Upper lobe of left lung (tissue), 6 donors: ENCODE data around the gene BLVRB. TPM values are rescaled to one million over a fixed set of nuclear protein-coding genes. Genes with fewer than 3 reads are reported as not detected.
"Not testable (repeated sequence)": the region's sequence is repeated elsewhere in the genome, so short reads cannot be mapped to it uniquely, and the experiment has no call there.

Experiments
- ATAC-seq, 2 donors: fragments of 200-7000 bp; cut with Tn5 transposase; one replicate each; pipeline ENCODE4 v1.9.1; 2022; ENCODE audit warnings: mild to moderate bottlenecking in 2 of 2, moderate library complexity in 2 of 2; ENCODE audit not compliant: low FRiP score in 2 of 2
- DNase-seq, 2 donors: peaks; one replicate each; pipeline ENCODE4 v3.0.0-alpha.2; 2019 to 2020
- H3K27ac ChIP-seq, 4 donors: fragments of 200-600 bp; sonication (generic); one replicate each; pipeline ENCODE4 v1.5.1; 2016 to 2019
- H3K27me3 ChIP-seq, 4 donors: fragments of 200-600 bp; sonication (generic); one replicate each; pipeline ENCODE4 v1.5.1; 2017 to 2019
- H3K36me3 ChIP-seq, 4 donors: fragments of 200-600 bp; sonication (generic); one replicate each; pipeline ENCODE4 v1.5.1; 2016 to 2019
- H3K4me1 ChIP-seq, 4 donors: fragments of 200-600 bp; sonication (generic); one replicate each; pipeline ENCODE4 v1.5.1; 2018 to 2019
- H3K4me3 ChIP-seq, 4 donors: fragments of 200-600 bp; sonication (generic); one replicate each; pipeline ENCODE4 v1.5.1; 2017 to 2019; ENCODE audit warnings: mild to moderate bottlenecking in 2 of 4, moderate library complexity in 1 of 4
- H3K9me3 ChIP-seq, 4 donors: fragments of 200-600 bp; sonication (generic); one replicate each; pipeline ENCODE4 v1.5.1; 2018 to 2019
- EP300 ChIP-seq, 4 donors: sonication (generic); formaldehyde crosslinking; IDR thresholded peaks; one replicate each; pipeline ENCODE4 v1.5.1; 2017; ENCODE audit warnings: antibody characterized with exemption in 4 of 4, control low read depth in 2 of 4
- POLR2A ChIP-seq, 4 donors: fragments of 450-650 bp; IDR thresholded peaks; one replicate each; pipeline ENCODE4 v1.5.1; 2016 to 2017; ENCODE audit warnings: antibody characterized with exemption in 4 of 4, mild to moderate bottlenecking in 2 of 4
- POLR2AphosphoS5 ChIP-seq, 2 donors: sonication (generic); formaldehyde crosslinking; IDR thresholded peaks; one replicate each; pipeline ENCODE4 v1.5.1; 2017; ENCODE audit warnings: antibody characterized with exemption in 2 of 2
- WGBS, 2 donors: methylation state at CpG; one replicate each; pipeline ENCODE4 v1.1.5; 2017 to 2018; 5-methylcytosine and 5-hydroxymethylcytosine counted together
- total RNA-seq, 6 donors: library from RNA; depleted of rRNA in 4 of 6; stranded (reverse); fragments of >200 nt in 4 of 6; gene quantifications; one replicate each; pipeline versions ENCODE4 v1.1.0 to v1.2.1, GENCODE V29; 2016 to 2021
- TF ChIP-seq, protein P1 (sequence below), 6 experiments: fragments of 450-650 bp in 4 of 6; fragments of 200-600 bp in 2 of 6; sonication (generic) in 2 of 6; IDR thresholded peaks; one replicate each; pipeline ENCODE4 v1.5.1; 2016 to 2019; ENCODE audit warnings: antibody characterized with exemption in 6 of 6
- donor health status: DM: no; HTN: no; CAD: no; lungs with moderate emphysema.
- donor health status: DM: no; HTN: yes; CAD: no; lungs with severe emphysema.

The BLVRB gene
- total RNA-seq, 6 donors from 2014 or later, result 77.5 to 379 (median 223) TPM

DNA sequence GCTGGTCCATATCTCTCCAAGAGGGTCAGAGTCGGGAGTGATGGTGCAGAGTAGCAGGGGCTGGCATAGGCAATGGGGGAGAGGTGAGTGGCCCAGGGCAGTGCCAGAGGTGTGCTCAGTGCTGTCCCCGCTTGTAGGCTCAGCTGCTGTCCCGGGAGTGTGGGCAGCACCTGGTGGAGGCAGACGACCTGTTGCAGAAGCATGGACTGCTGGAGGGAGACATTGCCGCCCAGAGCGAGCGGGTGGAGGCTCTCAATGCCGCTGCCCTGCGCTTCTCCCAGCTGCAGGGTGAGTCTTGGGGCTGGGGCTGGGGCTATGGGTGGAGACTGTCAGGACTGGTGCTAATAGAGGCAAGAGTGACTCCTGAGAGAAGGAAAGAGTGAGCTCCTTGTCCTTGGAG, 40.6 kb upstream of the BLVRB start:
- Histone ChIP-seq H3K27me3 (no peaks in the 10 kb centered on the region), H3K4me3 (no peak overlapping the region), H3K27ac (no peak overlapping the region), H3K4me1 (no peaks in the 10 kb centered on the region), H3K36me3 (no peaks in the 10 kb centered on the region), H3K9me3 (no peaks in the 10 kb centered on the region)
- DNase-seq, result peak in 1 of 2 donors; percentile 53
- no peak for TF ChIP-seq EP300 (IDR thresholded peaks at IDR 0.05)
- no peak for TF ChIP-seq POLR2AphosphoS5 (IDR thresholded peaks at IDR 0.05)
- TF ChIP-seq POLR2A (IDR thresholded peaks at IDR 0.05), result no peak
- TF ChIP-seq, protein P1, sequence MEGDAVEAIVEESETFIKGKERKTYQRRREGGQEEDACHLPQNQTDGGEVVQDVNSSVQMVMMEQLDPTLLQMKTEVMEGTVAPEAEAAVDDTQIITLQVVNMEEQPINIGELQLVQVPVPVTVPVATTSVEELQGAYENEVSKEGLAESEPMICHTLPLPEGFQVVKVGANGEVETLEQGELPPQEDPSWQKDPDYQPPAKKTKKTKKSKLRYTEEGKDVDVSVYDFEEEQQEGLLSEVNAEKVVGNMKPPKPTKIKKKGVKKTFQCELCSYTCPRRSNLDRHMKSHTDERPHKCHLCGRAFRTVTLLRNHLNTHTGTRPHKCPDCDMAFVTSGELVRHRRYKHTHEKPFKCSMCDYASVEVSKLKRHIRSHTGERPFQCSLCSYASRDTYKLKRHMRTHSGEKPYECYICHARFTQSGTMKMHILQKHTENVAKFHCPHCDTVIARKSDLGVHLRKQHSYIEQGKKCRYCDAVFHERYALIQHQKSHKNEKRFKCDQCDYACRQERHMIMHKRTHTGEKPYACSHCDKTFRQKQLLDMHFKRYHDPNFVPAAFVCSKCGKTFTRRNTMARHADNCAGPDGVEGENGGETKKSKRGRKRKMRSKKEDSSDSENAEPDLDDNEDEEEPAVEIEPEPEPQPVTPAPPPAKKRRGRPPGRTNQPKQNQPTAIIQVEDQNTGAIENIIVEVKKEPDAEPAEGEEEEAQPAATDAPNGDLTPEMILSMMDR (IDR thresholded peaks at IDR 0.05), result no peak
- WGBS, 2 donors, result 65 to 100% methylated on average over 1 to 8 of the region's 9 CpGs
- no peak for ATAC-seq

DNA sequence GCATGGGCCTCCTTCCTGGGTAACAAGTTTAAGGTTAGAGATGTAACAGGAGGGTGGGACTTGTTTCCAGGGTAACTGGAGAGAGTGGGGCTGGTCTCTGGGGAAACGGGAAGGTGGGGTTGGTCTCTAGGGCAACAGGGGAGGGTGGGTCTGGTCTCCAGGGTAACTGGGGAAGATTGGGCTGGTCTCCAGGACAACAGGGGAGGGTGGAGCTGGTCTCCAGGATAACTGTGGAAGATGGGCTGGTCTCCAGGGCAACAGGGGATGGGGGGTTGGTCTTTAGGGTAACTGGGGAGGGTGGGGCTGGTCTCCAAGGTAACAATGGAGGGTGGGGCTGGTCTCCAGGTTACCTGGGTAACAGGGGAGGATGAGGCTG, 37.8 kb upstream of the BLVRB start:
- H3K4me3 ChIP-seq, result no peak overlapping the region
- no peaks in the 10 kb centered on the region for H3K4me1 ChIP-seq
- WGBS, 2 donors, result 8 to 20% methylated on average over 1 of the region's 1 CpG
- TF ChIP-seq POLR2A (IDR thresholded peaks at IDR 0.05), result no peak
- no peak for TF ChIP-seq POLR2AphosphoS5 (IDR thresholded peaks at IDR 0.05)
- TF ChIP-seq, protein P1 (IDR thresholded peaks at IDR 0.05), result no peak
- TF ChIP-seq EP300 (IDR thresholded peaks at IDR 0.05), result no peak
- ATAC-seq (no peak), DNase-seq (no peak)
- no peak overlapping the region for H3K27ac ChIP-seq
- H3K9me3 ChIP-seq, result no peaks in the 10 kb centered on the region
- no peaks in the 10 kb centered on the region for H3K27me3 ChIP-seq
- no peaks in the 10 kb centered on the region for H3K36me3 ChIP-seq

DNA sequence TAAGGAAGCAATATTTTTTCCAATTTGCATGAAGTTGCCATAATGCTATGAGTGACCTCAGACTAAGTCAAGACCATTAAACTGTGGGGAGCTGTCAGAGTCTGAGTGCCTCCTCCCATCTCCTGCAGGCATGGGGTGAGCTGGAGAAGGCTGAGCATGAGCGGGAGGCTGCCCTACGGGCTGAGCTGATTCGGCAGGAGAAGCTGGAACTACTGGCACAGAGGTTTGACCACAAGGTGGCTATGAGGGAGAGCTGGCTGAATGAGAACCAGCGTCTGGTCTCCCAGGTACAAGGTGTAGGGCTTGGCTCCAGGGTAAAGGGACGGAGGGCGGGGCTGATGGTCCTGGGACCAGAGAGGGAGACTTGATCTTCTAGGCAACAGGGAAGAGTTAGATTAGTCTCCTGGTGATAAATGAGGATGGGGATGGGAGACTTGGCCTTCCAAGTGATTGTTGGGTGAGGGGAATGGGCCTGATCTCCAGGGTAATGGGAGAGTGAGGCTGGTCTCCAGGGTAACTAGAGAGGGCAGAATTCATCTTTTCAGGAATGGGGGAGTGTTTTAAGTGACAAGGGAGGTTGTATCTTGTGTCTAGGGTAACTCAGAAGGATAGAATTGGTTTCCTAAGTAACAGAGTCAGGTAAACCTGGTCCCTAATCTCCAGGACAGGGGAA, 37.2 kb upstream of the BLVRB start:
- DNase-seq (no peak), ATAC-seq (no peak)
- Histone ChIP-seq H3K4me3 (no peak overlapping the region), H3K27me3 (no peaks in the 10 kb centered on the region), H3K36me3 (no peaks in the 10 kb centered on the region), H3K27ac (no peak overlapping the region), H3K9me3 (no peaks in the 10 kb centered on the region), H3K4me1 (no peaks in the 10 kb centered on the region)
- WGBS, 2 donors, result 41 to 56% methylated on average over 6 of the region's 6 CpGs
- TF ChIP-seq, protein P1 (IDR thresholded peaks at IDR 0.05), result no peak
- no peak for TF ChIP-seq POLR2A (IDR thresholded peaks at IDR 0.05)
- no peak for TF ChIP-seq EP300 (IDR thresholded peaks at IDR 0.05)

DNA sequence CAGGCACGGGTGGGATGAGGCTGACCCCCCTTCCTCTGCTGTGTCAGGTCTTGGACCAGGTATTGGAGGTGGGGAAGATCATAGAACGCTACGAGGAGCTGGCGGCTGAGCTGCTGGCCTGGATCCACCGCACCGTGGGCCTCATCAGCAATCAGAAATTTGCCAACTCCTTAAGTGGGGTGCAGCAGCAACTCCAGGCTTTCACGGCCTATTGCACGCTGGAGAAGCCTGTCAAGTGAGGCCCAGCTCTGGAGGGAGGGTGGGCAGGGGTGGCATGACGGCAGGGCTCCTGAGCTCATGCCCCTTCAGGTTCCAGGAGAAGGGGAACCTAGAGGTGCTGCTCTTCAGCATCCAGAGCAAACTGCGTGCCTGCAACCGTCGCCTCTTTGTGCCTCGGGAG, 36.5 kb upstream of the BLVRB start:
- no peak for TF ChIP-seq EP300 (IDR thresholded peaks at IDR 0.05)
- no peak for TF ChIP-seq POLR2AphosphoS5 (IDR thresholded peaks at IDR 0.05)
- TF ChIP-seq, protein P1 (IDR thresholded peaks at IDR 0.05), result no peak
- no peak for TF ChIP-seq POLR2A (IDR thresholded peaks at IDR 0.05)
- no peak overlapping the region for H3K27ac ChIP-seq
- H3K4me3 ChIP-seq, result no peak overlapping the region
- H3K4me1 ChIP-seq, result no peaks in the 10 kb centered on the region
- ATAC-seq, result no peak
- H3K36me3 ChIP-seq, result no peaks in the 10 kb centered on the region
- 73 to 77% methylated on average over 10 to 13 of the region's 13 CpGs for WGBS, 2 donors
- H3K9me3 ChIP-seq, result no peaks in the 10 kb centered on the region
- DNase-seq, result no peak
- no peaks in the 10 kb centered on the region for H3K27me3 ChIP-seq

DNA sequence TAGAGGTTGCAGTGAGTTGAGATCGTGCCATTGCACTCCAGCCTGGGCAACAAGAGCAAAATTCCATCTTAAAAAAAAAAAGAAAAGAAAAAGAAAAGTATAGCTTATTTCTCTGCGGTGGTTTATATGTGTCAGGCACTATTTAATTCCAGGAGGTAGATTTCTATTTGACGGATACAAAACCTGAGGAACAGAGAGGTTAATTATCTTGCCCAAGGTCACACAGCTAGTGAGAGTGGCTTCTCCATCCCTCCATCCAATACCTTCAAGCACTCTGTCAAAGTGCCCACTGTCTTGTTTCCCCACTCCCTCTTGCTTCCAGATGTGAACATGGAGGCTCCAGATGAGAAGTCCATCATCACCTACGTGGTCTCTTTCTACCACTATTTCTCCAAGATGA, 36.1 kb upstream of the BLVRB start:
- no peaks in the 10 kb centered on the region for H3K36me3 ChIP-seq
- 78 to 94% methylated on average over 4 of the region's 4 CpGs for WGBS, 2 donors
- no peaks in the 10 kb centered on the region for H3K9me3 ChIP-seq
- no peaks in the 10 kb centered on the region for H3K27me3 ChIP-seq
- H3K4me1 ChIP-seq, result no peaks in the 10 kb centered on the region
- no peak overlapping the region for H3K4me3 ChIP-seq
- no peak for ATAC-seq
- H3K27ac ChIP-seq, result no peak overlapping the region
- TF ChIP-seq EP300 (IDR thresholded peaks at IDR 0.05) (no peak), POLR2AphosphoS5 (IDR thresholded peaks at IDR 0.05) (no peak), POLR2A (IDR thresholded peaks at IDR 0.05) (no peak)
- TF ChIP-seq, protein P1 (IDR thresholded peaks at IDR 0.05), result no peak
- DNase-seq, result no peak

DNA sequence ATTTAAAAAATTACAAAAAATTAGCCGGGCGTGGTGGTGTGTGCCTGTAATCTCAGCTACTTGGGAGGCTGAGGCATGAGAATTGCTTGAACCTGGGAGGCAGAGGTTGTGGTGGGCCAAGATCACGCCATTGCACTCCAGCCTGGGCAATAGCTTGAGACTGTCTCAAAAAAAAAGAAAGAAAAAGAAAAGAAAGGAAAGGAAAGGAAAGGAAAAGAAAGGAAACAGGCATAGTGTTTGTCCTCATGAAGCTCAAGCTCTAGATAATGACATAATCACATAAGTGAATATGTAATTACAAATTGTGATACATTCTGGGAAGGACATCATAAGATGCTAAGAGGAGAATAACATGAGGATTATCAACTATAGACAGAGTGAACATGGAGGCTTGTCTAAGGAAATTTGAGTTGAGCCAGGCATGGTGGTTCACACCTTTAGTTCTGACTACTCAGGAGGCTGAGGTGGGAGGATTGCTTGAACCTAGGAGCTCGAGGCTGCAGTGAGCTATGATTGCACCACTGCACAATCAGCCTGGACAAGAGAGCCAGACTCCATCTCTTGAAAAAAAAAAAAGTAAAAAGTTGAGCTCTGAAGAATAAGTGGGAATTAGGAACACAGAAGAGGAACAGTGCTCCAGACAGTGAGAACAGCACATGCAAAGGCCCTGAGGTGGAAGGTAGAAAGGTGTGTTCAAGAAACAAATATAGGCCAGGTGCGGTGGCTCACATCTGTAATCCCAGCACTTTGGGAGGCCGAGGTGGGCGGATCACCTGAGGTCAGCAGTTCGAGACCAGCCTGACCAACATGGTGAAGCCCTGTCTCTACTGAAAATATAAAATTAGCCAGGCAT, 35.4 kb upstream of the BLVRB start:
- not testable (repeated sequence) for H3K4me3 ChIP-seq, ATAC-seq, H3K4me1 ChIP-seq, DNase-seq, H3K36me3 ChIP-seq, H3K27ac ChIP-seq, H3K27me3 ChIP-seq, H3K9me3 ChIP-seq
- 85 to 86% methylated on average over 8 of the region's 8 CpGs for WGBS, 2 donors
